ENCODE results near the gene RUSF1.
"Not testable (repeated sequence)": the region's sequence is repeated elsewhere in the genome, so short reads cannot be mapped to it uniquely, and the experiment has no call there.

The RUSF1 gene

DNA sequence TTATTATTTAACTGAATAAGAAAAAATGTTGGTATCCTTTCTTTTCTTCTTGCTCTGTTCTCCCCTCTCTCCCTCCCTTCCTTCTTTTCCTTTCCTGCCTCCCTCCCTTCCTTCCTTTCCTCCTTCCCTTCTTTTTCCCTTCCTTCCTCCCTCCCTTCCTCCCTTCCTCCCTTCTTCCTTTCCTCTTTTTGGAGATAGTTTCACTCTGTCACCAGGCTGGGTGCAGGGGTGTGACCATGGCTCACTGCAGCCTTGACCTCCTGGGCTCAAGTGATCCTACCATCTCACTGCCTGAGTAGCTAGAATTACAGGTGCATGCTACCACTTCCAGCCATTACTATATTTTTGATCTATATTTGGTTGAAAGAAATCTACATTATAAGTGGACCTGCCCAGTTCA, 5.7 kb upstream of the RUSF1 start:
- DNase-seq = no peak

DNA sequence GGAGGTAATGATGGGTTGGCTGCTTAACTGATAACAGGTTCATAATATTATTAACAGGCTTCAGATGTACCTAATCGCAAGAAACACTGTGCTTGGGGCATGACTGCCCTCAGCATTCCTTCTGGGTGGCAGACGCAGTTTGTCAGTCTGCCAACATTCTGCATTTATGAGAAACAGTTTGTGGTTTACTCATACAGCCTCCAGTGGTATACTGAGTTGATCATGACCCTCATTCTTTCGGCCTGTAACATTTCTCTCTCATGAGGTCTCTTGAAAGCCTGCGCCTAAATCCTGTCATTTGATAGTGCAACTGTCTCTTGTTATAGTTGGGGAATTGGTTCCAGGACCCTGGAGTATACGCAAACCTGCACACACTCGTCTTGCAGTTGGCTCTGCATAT, 4.9 kb upstream of the RUSF1 start:
- no peak for DNase-seq

DNA sequence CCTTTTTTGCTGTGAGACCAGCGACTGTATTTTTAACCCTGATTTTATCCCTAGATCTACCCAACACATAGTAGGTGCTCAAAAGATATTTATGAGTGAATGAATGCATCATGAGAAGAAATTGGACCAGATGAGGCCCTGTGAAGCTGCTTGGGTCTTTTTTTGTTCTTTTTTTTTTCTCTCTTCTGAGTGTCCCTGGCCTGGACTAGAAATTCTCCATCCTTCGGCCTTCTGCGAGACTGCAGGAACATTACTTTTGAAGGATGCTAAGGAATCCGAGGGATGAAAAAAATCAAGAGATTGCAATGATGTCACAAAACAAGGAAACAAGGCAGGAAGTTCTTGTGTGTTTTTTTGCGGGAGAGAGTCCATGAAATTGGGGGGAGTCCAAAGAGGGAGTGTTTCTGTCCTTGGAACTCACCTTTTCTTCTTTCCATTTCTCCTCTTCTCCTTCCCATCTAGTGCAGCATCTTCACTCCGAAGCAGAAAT, 560 bp upstream of the RUSF1 start:
- no peak for DNase-seq

DNA sequence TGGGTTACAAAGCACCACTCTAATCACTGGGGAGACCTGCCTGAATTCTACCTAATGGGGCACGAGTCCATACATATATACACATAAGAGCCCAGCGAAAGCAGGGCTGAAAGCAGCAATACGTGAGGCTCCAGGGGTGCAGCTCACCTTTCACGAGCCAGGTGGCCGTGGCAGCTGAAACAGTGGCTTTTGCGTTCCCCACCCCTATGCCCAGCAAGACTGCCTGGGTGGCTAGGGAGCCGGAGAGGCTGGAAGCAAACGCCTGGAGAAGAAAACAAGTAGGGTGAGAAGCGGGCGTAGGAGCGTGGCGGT, 618 bp downstream of the RUSF1 start:
- DNase-seq = no peak

DNA sequence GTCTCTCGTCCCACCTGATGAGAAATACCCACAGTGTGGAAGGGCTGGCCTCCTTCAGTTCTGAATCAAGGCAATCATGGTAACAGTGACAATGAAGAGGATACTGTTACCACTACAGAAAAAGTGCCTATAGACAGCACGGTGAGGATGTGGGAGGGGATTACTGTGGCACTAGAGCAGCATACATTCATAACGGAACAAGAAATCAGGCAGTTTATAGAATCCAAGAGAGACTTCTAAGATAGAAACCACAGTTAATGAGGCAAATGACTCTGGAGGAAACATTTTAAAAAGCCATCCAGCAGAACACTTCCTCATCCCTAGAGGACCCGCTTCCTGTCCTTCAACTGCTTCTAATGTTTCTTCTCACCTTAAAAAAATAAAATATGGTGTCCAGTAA, 2.7 kb downstream of the RUSF1 start:
- DNase-seq = no peak

- no peak for DNase-seq
These were observed 4.0 kb downstream of the RUSF1 start for GRCh38 chr16:31504159-31504558.

DNA sequence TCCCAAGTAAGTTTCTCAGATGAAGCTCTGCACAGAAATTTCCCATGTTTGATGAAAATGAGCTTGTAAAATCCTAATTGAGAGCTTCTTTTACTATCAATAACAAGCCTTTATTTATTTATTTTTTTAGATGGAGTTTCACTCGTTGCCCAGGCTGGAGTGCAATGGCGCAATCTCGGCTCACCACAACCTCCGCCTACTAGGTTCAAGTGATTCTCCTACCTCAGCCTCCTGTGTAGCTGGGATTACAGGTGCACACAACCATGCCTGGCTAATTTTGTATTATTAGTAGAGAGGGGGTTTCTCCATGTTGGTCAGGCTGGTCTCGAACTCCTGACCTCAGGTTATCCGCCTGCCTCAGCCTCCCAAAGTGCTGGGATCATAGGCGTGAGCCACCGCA, 4.6 kb downstream of the RUSF1 start:
- not testable (repeated sequence) for DNase-seq

GRCh38 chr16:31502981-31503380, 5.2 kb downstream of the RUSF1 start:
- no peak for DNase-seq

GRCh38 chr16:31501966-31502348, 6.2 kb downstream of the RUSF1 start:
- DNase-seq = no peak

DNA sequence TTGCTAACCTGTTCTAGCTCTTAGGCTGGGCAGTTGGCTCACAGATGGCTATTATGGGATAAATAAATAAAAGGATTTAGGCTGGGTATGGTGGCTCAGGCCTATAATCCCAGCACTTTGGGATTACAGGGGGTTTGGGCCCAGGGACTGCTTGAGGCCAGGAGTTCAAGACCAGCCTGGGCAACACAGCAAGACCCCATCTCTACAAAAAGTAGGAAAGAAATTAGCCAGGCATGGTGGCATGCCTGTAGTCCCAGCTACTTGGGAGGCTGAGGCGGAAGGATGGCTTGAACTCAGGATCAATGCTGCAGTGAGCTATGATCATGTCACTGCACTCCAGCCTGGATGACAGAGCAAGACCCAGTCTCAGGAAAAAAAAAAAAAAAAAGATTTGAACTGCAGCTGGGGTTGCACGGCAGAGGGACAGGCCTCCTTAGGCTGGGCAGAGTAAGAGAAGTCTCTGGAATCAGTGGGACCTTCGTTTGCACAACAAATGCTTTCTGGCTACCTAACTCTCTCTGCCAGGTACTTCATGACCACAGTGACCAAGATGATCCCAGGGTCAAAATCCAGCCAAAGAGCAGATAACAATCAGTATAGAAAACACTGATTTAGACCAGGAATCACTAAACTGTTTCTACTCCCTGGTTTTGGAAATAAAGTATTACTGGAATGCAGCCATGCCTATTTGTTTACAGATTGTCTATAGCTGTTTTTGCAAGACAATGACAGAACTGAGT, 6.8 kb downstream of the RUSF1 start:
- DNase-seq = no peak

DNA sequence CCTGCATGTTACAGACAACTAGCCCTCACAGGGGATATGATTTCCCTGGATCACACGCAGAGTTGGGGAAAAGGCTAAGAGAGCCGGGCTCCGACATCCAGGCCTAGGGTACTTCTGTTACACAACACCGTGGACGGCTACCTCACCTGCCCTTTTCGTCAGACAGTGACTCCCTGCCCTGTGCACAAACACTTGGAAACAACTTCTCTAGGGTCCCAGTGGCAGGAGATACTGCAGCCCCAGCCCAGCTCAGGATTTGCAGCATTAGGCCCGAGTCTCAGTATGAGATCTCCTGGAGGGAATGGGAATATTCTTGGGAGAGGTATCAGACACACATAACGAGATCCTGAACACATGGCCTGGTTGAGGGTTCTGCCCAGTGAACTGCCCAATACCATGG, 8.3 kb downstream of the RUSF1 start:
- no peak for DNase-seq

DNA sequence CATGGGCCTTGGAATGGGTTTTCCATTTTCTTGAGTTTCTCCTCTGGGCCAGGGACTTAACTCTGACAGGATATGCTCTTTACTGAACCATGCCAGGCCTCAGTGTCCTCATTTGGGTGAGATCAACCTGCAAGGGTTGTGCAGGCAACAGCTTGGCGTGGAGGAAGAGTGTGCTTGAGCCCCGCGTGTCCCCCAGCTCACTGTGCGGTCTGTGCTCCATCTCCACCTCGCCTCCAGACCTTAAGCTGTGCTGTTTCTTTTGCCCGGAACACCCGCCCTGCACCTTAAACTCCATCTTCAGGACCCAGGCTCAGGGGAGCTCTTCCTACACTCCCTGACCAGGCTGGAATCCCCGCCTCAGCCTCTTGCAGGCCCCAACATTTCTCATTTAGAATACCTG, 9.7 kb downstream of the RUSF1 start:
- no peak for DNase-seq

GRCh38 chr16:31496670-31497069, 11.5 kb downstream of the RUSF1 start:
- no peak for DNase-seq

GRCh38 chr16:31493506-31494125, 14.6 kb downstream of the RUSF1 start:
- no peak for DNase-seq

DNA sequence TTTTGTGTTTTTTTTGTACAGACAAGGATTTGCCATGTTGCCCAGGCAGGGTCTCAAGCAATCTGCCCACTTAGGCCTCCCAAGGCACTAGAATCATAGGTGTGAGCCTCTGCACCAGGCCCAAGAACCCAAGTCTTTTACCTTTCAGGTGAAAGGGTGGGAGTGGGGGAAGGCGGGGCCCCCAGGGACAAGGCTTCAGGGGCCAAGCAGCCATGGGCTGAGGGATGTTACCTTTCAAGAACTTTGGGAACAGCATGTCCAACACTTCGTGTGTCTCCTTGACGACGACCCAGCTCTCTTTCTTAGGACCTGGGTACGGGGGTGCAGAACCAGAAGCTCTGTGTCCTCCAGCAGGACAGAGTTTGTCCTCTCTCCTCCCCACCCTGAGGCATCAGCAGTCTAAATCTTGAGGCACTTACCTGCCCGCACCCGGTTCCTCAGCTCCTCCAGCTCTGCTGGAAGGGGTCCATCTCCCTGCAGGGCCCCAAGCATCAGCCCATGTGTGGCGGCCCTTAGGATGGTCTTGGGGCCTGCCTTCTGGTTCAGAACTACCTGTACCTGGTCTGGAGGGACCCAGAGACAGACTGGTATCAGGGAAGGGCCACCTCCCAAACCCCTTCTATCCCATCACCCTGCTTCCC, 16.3 kb downstream of the RUSF1 start:
- no peak for DNase-seq

- DNase-seq = no peak
These were observed 18.3 kb downstream of the RUSF1 start for GRCh38 chr16:31489616-31490584.

DNA sequence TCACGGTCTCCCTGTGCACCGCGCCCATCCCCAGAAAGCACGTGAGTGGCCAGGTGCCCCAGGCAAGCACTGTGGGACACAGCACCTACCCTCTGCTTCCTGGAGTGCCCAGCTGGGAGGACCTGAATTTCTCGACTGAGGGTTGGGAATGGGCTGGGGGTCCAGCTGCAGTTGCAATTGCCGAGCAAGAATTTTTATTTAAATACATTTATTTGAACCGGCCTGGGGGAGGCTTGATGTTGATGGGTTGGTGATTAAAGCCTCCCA, 19.0 kb downstream of the RUSF1 start:
- DNase-seq = no peak

DNA sequence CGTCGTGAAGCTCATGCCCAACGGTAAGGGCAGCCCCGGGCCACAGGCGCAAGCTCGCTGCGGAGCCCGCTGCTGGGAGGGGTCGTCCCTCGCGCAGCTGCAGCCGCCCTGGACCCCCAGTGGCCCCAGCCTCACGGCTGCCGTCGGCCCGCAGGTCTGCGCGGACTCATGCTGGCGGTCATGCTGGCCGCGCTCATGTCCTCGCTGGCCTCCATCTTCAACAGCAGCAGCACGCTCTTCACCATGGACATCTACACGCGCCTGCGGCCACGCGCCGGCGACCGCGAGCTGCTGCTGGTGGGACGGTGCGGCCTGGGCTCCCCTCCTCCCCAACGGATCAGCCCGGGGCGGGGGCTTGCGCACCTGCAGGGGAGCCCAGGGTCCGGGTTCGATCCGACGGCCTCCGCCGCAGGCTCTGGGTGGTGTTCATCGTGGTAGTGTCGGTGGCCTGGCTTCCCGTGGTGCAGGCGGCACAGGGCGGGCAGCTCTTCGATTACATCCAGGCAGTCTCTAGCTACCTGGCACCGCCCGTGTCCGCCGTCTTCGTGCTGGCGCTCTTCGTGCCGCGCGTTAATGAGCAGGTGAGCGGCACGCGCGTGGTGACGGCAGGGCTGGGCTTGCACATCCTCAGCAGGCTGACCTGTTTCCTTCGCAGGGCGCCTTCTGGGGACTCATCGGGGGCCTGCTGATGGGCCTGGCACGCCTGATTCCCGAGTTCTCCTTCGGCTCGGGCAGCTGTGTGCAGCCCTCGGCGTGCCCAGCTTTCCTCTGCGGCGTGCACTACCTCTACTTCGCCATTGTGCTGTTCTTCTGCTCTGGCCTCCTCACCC, 19.5 kb downstream of the RUSF1 start:
- no peak for DNase-seq

- no peak for DNase-seq
These were observed 20.3 kb downstream of the RUSF1 start for GRCh38 chr16:31487720-31488467.

DNA sequence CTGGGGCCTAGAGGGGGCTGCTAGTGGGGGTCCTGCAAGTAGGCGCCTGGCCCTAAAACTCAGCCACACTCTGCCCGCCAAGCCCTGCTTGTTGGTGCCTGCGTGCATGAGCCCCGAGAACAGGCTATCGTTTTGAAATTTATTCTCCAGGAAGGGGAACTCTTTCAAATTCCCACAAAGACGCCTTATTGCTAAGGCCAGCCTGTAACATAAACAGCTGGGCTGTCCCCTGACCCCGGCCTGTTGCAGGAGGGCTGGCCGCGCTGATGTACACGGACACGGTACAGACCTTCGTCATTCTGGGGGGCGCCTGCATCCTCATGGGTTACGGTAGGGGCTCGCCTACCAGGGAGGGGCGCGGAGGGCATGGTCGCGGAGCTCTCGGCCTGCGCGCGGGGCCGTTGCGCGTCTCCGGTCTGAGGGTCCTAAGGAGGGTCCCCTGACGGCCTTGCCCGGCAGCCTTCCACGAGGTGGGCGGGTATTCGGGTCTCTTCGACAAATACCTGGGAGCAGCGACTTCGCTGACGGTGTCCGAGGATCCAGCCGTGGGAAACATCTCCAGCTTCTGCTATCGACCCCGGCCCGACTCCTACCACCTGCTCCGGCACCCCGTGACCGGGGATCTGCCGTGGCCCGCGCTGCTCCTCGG, 21.0 kb downstream of the RUSF1 start:
- DNase-seq = no peak

DNA sequence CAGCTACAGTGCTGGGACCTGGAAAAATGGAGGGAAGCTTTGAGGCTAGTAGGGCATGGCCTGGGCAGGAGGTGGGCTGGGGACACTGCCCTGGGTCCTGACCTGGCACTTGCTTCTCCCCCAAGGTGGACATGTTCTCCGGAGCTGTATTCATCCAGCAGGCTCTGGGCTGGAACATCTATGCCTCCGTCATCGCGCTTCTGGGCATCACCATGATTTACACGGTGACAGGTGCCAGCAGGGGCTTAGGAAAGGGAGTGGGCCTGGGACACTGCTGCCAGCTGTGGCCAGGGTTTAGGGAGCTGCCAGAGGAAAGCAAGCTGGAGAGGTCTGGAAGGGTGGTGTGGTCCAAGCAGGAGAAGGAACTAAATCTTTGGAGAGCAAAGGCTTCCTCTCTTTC, 22.1 kb downstream of the RUSF1 start:
- DNase-seq = no peak

Data from GOT3 (cell line).